Activated CD8-positive, alpha-beta memory T cell treated with anti-CD3 and anti-CD28 coated beads, Interleukin-2, amount 50 U/mL, for 4 hours (primary cell): ENCODE measurements around the gene SMIM5.
A peak's percentile ranks its signal among the peaks of the same experiment; 100 is the strongest.
"Not testable (repeated sequence)": the region's sequence is repeated elsewhere in the genome, so short reads cannot be mapped to it uniquely, and the experiment has no call there.

Experiments used
- DNase-seq: peaks from one replicate; pipeline ENCODE4 v3.0.0-alpha.2; 2020

The SMIM5 gene

DNA sequence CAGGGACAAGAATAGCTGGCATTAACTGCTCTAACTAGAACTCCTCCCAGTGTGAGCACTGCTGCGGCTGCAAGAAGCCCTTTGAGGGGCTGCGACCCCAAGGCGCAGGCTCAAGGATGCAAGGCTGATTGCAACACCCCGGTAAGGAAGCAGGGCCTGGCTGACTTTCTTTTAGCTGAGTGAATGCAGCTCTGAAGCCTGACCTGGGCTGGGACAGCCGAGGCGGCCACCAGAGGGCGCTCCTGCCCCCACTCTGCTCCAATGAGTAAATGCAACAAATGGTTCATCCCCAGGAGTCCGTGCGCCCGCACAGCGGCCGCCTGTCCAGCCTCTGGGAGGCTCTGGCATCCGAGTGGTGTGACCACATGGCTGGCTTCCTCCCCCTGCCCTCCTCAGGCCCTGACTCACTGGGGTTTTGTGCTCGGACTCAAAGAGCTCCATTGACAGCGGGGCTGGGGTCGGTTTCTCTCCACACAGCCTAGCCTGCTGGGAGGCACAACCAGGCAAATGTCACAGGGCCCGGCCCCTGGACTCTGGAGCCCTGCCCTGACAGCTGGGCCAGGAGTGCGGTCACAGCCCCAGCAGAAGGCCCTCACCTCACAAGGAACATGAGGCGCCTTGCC is at the start of gene SMIM5:
SMIM5 (plus strand) TSS at position 572 of the 623 bp plus-strand sequence. CDS start 6,768 bp downstream, outside the sequence.
- peak; percentile 85 for DNase-seq

DNA sequence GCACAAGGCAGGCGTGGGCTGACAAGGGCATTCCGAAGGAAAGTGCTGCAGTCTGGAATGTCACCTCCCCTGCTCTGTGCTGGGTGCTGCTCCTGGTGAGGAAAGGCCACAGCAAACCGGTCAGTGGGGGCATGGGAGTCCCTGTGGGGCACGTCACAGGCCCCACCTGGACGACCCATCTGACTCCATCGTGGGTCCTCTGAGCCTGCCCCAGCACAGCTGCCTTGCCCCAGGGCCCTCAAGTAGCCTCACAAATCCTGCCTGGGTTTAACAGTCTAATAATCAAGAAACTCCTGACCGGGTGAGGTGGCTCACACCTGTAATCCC is 48.4 kb upstream of the SMIM5 start:
- DNase-seq, result no peak

- DNase-seq, result peak; percentile 72
Measured at GRCh38 chr17:75587675-75588595, 45.3 kb upstream of the SMIM5 start, which contains the start of gene MYO15B. Gene MYO15B (plus strand): TSS chr17:75587800. CDS start chr17:75588058, 258 bp downstream.

- no peak for DNase-seq
Measured at GRCh38 chr17:75588596-75589011, 44.6 kb upstream of the SMIM5 start.

DNA sequence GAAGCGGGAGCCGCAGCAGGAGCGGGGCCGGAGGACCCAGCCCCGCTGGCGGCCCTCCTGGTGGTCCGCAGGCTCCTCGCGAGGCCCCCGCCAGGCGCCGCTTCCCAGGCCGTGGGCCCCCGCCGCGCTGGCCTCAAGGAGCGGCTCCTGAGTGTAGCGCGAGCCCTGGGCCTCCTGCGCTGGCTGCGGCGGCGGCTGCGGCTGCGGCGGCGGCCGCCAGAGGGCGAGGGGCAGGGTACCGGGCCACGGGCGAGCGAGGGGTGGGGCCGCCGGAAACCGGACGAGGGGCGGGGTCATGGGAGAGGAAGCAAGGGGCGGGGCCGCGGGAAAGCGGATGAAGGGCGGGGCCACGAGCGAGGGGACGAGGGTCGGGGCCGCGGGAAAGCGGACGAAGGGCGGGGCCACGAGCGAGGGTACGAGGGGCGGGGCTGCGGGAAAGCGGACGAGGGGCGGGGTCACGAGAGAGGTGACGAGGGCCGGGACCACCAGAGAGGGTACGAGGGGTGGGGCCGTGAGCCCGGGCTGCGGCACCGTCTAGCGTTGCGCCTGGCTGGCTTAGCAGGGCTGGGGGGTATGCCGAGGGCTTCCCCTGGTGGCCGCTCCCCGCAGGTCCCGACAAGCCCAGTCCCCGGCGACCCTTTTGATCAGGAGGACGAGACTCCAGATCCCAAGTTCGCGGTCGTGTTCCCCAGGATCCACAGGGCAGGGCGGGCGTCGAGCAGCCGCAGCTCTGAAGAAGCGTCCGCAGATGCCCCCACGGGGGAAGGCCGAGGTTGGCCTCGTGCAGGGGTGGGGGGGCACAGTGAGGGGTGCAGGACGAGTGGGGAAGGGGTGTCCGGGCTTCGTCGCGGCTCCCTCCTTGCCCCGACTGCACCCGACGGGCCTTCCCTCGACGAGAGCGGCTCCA is 44.0 kb upstream of the SMIM5 start:
- peak; percentile 94 for DNase-seq

DNA sequence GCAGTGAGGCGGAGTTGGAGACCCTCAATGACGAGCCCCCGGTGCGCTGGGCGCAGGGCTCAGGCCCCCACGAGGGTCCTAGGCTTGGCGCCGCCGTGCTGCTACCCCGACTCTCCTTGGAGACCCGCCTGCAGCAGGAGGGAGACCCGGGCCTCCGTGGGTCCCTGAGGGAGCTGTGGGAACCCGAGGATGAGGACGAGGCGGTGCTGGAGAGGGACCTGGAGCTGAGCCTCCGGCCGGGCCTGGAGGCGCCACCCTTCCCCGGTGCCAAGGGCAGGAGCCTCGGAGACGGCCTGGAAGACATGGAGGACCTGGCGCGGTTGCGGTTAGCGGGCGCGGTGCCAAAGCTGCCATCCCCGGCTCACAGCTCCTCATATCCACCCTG is 43.3 kb upstream of the SMIM5 start:
- no peak for DNase-seq

DNA sequence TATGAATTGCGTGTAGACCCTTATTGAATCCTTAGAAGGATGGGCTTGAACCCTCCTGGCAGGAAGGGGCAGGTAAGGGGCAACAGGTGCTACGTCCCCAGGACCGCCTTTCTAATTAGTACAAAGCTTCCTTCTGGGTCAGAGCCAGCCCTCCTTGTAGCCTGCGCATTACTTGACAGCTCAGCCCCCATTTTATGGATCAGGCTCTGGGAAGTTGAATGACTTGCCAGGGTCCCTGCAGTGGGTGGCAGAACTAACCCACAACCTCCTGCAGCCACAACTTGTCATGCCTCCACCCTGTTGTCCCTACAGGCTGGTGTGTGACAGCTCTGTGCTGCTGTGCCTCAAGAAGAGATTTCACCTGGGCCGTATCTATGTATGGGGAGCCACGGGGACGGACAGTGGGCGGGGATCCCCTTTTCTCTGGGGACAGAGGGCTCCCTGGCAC is 42.9 kb upstream of the SMIM5 start:
- no peak for DNase-seq

- DNase-seq, result no peak
Measured at GRCh38 chr17:75590849-75591721, 42.1 kb upstream of the SMIM5 start.

GRCh38 chr17:75591722-75592302 is 41.4 kb upstream of the SMIM5 start:
- no peak for DNase-seq

- DNase-seq, result no peak
Measured at GRCh38 chr17:75592348-75593020, 40.8 kb upstream of the SMIM5 start.

DNA sequence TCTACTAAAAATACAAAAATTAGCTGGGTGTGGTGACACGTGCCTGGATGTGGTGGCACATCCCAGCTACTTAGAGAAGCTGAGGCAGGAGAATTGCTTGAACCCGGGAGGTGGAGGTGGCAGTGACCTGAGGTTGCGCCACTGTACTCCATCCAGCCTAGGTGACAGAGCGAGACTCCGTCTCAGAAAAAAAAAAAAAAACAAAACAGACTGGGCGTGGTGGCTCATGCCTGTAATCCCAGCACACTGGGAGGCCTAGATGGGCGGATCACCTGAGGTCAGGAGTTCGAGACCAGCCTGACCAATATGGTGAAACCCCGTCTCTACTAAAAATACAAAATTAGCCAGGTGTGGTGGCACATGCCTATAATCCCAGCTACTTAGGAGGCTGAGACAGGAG is 39.8 kb upstream of the SMIM5 start:
- DNase-seq, result not testable (repeated sequence)

DNA sequence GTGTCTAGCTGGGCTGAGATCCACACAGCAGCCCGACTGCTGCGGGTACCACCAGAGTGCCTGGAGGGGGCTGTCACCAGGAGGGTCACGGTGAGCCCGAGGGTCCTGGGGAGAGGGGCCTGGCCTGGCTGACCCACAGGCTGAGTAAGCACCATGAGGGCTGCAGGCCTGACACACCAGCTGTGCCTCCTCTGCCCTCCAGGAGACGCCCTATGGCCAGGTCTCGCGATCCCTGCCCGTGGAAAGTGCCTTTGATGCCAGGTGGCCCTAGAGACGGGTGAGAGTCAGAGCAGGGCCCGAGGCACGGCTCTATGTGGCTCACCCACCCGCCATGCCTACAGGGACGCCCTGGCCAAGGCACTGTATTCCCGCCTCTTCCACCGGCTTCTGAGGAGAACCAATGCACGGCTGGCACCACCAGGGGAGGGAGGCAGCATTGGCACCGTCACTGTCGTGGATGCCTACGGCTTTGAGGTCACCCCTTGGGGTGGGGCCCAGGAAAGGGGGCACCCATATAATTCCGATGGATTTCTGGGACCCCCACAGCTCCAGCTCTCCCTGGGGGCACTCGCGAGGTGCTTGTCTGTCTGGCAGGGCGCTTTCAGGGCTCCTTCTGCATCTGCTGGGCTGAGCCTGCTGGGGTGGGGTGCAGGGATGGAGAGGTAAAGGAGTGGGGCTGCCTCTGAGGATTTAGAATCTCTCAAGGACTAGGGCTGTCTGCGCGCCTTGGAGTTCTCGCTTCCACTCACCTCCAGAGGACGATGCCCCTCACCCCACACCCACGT is 38.5 kb upstream of the SMIM5 start:
- DNase-seq, result no peak

DNA sequence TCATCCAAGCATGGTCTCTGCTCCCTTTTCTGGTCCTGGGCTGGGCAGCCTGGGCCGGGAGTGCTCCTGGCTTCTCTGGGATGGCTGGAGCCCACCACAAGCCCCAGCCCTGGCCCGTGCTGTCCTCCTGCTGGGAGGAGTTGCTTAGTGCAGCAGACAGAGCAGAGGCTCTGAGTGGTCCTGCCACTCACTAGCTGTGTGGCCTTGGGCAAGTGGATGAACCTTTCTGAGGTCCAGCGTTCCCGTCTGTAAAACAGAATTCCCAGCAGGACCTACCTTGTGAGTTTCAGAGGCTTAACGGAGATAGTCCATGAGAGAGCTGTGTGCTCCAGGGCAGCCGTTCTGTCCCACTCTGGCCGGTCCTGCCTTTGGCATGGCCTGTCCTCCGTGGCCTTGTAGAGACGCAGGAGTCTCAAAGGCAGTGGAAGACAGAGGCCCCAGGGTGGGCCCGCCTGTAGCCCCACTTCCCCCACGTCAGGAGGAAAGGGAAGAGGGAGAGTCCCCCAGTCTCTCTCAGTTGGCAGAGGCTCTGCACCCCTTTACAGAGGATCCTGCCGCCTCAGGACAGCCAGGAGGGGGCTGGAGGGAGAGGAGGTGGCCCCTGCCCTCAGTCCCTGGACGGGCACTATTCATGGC is 37.8 kb upstream of the SMIM5 start:
- no peak for DNase-seq

DNA sequence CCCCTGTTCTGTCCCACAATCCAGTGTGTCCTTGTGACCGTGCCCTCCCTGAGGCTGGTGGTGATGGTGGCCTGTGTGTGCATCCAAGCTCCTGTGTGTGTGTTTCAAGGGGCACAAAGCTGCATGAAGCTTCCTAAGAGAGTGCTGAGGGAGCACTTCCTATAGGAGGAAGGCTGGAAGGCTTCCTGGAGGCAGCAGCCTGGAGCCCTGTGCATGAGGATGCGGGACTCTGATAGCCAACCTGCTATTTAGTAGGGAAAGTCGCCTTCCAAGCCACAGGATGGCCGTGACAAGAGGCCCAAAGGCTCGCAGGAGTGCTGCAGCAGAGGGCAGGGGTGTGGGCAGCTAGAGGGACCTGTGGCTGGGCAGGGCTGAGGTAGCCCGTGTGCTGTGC is 37.3 kb upstream of the SMIM5 start:
- no peak for DNase-seq

- DNase-seq, result no peak
Measured at GRCh38 chr17:75596320-75597087, 36.7 kb upstream of the SMIM5 start.

DNA sequence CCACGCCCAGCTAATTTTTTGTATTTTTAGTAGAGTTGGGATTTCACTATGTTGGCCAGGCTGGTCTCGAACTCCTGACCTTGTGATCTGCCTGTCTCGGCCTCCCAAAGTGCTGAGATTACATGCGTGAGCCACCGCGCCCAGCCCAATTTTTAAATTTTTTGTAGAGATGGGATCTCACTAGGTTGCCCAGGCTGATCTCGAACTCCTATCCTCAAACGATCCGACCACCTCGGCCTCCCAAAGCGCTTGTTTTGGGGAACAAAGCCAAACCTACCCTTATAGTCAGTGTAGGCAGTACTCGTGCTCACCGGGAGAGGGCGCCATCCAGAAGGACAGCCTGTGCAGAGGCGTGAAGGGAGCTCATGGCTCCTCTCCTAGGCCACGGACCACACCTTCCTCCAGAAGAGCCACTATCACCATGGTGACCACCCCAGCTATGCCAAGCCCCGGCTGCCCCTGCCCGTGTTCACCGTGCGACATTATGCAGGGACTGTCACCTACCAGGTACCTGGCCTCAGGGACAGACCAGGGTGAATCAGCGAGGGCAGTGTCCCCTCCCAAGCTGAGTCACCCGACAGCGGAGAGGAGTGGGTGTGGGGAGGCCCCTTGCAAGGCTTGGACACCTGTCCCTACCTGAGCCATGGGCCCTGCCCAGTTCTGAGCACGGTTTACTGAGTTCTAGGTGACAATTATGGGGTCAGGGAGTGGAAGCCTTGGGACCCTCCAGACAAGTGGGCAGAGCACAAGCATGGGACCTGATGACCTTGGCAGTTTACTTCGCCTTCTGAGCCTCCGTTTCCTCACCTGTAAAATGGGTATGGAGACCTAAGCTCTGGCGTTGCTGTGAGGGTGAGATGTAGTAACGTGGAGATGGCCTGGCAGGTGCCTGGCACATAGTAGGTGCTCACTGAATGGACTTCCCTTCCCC is 31.9 kb upstream of the SMIM5 start:
- peak; percentile 57 for DNase-seq

- DNase-seq, result no peak
Measured at GRCh38 chr17:75602644-75603043, 30.6 kb upstream of the SMIM5 start.

- DNase-seq, result no peak
Measured at GRCh38 chr17:75603123-75603522, 30.1 kb upstream of the SMIM5 start.
